Hypothalamus (tissue), 51 donors: ENCODE data around the gene GABPB2.
A peak's percentile ranks its signal among the peaks of the same experiment; 100 is the strongest.

Experiments used
- DNase-seq, 51 donors: peaks; one replicate each; lab custom pipeline; 2025; lab: John Stamatoyannopoulos, UW

The GABPB2 gene

GRCh38 chr1:151070474-151071276 lies at the start of gene GABPB2:
Gene GABPB2, plus strand, starts transcription at chr1:151070761. Its CDS starts 17,429 bp downstream, at chr1:151088190.
- peak; percentile 60 to 96 (median 86) for DNase-seq

- DNase-seq = peak in 48 of 51 donors; percentile 6 to 83 (median 55)
Measured at GRCh38 chr1:151024540-151025146, 45.9 kb upstream of the GABPB2 start.

DNA sequence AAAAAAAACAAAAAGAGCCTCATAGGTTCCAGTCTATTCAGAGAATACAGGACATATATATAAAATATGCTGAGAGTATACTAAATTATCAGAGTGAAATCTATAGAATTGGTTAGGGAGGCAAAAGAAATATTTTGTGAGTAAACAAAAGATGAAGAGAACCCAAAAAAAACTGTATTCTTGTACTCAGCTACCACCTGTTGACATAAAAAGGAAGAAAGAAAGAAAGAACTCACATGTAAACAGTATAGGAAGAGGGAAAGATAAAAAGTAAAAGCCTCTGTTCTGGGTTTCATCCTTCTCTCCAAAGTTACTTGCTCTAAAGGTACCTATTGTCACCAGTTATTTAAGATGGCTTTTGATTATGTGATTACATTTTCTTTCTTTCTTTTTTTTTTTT lies 44.1 kb upstream of the GABPB2 start:
- no peak for DNase-seq

DNA sequence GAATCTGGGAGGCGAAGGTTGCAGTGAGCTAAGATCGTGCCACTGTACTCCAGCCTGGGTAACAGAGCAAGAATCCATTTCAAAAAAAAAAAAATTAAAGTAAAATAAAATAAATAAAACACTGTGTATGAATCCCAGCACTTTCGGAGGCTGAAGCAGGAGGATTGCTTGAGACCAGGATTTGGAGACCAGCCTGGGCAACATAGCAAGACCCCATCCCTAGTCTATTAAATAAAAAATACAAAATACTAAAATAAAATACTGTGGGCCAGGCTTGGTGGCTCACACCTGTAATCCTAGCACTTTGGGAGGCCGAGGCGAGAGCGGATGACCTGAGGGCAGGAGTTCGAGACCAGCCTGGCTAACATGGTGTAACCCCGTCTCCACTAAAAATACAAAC lies 38.4 kb upstream of the GABPB2 start:
- no peak for DNase-seq

- DNase-seq = no peak
Measured at GRCh38 chr1:151035167-151035566, 35.4 kb upstream of the GABPB2 start.

DNA sequence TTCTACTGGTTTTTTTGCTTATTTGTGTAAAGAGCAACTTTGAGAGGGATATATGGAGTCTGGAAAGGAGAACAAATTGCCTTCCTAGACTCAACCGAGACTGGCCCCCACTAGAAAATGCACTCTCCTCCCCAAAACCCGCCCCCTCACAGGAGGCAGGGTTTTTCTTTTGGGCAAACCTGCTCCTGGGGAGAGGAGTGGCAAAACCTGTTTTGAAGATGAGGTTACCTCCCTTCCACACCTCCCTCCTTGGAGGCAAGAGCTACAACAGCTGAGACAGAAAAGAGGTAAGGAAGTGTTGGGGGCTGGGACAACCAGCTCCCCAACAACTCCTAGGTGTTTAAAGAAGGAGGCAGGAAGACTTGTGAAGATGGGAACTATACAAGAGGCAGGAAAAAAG lies 34.2 kb upstream of the GABPB2 start, which contains the start of gene BNIPL:
Gene BNIPL (plus strand): TSS at position 231 of the 400 bp plus-strand sequence. CDS start 140 bp downstream, at position 371.
- no peak for DNase-seq

GRCh38 chr1:151037032-151037431 lies 33.5 kb upstream of the GABPB2 start:
- DNase-seq = no peak

- DNase-seq = no peak
Measured at GRCh38 chr1:151039521-151039920, 31.0 kb upstream of the GABPB2 start.

GRCh38 chr1:151043163-151043562 lies 27.4 kb upstream of the GABPB2 start:
- no peak for DNase-seq

DNA sequence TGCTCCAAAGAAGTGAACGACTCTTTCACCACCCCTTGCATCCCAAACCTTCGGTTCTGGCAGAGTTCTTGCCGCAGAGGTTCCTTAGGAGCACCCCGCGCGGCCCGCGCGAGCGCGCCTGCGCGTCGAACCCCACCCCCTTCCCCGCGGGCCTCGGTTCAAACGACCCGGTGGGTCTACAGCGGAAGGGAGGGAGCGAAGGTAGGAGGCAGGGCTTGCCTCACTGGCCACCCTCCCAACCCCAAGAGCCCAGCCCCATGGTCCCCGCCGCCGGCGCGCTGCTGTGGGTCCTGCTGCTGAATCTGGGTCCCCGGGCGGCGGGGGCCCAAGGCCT lies 23.0 kb upstream of the GABPB2 start, which contains the start of gene C1orf56:
Gene C1orf56 (plus strand): TSS at position 161 of the 334 bp plus-strand sequence. CDS start 97 bp downstream, at position 258.
- DNase-seq = peak in 50 of 51 donors; percentile 13 to 84 (median 66)

DNA sequence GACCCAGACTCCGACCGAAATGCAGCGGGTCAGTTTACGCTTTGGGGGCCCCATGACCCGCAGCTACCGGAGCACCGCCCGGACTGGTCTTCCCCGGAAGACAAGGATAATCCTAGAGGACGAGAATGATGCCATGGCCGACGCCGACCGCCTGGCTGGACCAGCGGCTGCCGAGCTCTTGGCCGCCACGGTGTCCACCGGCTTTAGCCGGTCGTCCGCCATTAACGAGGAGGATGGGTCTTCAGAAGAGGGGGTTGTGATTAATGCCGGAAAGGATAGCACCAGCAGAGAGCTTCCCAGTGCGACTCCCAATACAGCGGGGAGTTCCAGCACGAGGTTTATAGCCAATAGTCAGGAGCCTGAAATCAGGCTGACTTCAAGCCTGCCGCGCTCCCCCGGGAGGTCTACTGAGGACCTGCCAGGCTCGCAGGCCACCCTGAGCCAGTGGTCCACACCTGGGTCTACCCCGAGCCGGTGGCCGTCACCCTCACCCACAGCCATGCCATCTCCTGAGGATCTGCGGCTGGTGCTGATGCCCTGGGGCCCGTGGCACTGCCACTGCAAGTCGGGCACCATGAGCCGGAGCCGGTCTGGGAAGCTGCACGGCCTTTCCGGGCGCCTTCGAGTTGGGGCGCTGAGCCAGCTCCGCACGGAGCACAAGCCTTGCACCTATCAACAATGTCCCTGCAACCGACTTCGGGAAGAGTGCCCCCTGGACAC lies 22.5 kb upstream of the GABPB2 start:
- peak in 50 of 51 donors; percentile 23 to 81 (median 59) for DNase-seq

DNA sequence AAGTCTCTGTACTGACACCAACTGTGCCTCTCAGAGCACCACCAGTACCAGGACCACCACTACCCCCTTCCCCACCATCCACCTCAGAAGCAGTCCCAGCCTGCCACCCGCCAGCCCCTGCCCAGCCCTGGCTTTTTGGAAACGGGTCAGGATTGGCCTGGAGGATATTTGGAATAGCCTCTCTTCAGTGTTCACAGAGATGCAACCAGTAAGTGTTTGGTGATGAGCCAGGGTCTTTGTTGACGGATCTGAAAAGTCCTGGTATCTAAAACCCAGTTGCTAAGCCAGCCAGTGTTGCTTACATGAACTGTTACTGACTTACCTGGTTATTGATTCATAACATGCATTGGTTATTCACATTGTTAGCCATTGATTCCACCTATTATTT lies 21.9 kb upstream of the GABPB2 start:
- DNase-seq = no peak

GRCh38 chr1:151049458-151049857 lies 21.1 kb upstream of the GABPB2 start:
- no peak for DNase-seq

- no peak for DNase-seq
Measured at GRCh38 chr1:151050051-151050688, 20.4 kb upstream of the GABPB2 start.

DNA sequence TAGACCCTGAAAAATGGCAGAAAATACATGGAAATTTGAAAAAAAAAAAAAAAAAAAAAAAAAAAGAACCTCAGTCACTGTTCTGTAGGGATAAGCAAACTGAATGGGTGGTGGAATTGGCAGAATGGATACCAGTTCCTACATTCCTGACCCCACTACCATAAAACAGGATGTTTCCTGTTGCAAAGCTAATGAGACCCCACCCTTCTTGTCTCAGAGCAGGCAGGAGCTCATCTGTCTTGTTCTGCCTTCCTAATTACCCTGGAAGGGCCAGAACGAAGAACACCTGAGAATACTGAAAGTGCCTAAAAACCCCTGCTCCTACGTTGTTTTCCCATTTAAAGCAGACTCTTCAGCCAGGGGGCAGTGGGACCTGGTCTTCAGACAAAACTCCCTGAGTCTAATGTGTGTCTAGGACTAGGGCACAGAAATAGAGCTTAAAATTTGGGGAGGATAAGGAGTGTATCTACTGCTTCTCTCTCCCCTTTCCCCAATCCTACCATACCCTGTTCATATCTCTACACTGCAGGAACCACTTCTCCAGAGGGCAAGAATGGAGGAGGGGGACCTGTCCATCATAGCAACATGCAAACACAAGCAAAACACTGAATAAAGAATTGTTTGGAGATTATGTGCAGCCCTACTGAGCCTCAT lies 19.1 kb upstream of the GABPB2 start:
- DNase-seq = no peak

GRCh38 chr1:151054971-151055547 lies 15.5 kb upstream of the GABPB2 start:
- DNase-seq = no peak

DNA sequence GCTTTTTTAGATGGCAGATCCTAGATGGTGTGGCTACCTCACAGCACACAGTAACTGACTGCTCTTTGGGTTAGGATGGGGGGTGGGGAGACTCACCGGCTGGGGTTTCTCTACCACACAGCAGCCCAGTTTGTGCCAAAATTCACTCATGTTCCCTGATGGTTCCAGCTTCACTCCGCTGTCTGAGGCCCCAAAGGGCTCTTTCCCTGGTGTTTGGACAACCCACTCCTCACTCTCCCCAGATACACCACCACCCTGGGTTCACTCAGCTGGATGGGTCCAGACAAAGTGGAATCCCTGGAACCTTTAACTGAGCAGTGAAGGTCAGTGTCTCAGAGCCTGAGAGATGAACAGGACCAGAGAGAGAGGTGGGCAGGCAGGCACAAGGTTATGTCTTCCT lies 15.0 kb upstream of the GABPB2 start:
- DNase-seq = no peak

DNA sequence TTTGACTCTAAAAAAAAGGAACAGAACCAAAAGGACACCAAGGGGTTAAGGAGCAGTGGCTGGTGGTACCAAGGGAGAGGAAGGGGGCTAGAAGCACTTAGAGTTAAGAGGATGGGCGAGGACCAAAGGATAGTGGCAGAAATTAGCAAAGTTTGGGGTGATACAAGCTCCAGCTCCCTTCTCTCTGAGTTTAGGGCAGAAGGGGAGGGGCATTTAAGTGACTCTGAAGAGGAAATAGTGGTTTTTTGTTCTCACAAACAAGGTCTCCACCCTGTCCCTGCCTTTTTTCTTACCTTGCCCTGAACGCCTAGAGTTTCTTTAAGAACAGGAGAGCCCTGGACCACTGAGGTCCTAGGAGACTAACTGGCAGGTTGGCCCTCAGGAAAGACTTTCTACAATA lies 14.4 kb upstream of the GABPB2 start:
- no peak for DNase-seq

DNA sequence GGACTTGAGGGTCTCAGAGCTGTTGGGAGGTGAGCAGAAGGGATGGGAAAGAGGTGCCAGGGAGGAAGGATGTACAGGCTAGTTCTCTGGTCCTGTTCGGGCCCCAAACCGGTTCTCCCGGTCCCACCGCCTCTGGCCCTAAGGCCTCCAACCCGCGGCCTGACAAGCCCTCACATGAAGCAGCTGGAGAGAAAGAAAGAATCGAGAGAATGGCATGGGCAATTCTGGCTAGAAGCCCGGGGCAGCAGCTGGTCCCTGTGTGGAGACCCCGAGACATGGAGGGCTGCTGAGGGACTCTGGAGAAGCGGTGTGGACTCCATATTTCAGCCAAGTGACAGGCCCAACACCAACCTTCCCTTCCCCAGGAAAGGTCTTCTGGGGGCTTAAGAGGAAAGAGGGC lies 11.9 kb upstream of the GABPB2 start:
- DNase-seq = peak in 25 of 51 donors; percentile 6 to 57 (median 21)
